Activated T-cell treated with anti-CD3 and anti-CD28 coated beads, Interleukin-2, amount 50 U/mL, for 24 hours (primary cell): ENCODE measurements around the gene LRMDA.

Experiments
- DNase-seq: peaks from one replicate; pipeline ENCODE4 v3.0.0-alpha.2; 2020
- H3K27ac Mint-ChIP-seq: 2 replicates; pipeline ENCODE4 v1.8.0; 2020; ENCODE audit warnings: mild to moderate bottlenecking, mixed read lengths
- H3K27me3 Mint-ChIP-seq: 2 replicates; pipeline ENCODE4 v1.8.0; 2020; ENCODE audit warnings: mixed read lengths
- H3K36me3 Mint-ChIP-seq: 2 replicates; pipeline ENCODE4 v1.8.0; 2020; ENCODE audit warnings: low read depth, mixed read lengths
- H3K4me1 Mint-ChIP-seq: 2 replicates; pipeline ENCODE4 v1.8.0; 2020; ENCODE audit warnings: low read depth, mixed read lengths
- H3K4me3 Mint-ChIP-seq: 2 replicates; pipeline ENCODE4 v1.8.0; 2020; ENCODE audit warnings: mild to moderate bottlenecking, moderate library complexity, mixed read lengths
- H3K9me3 Mint-ChIP-seq: 2 replicates; pipeline ENCODE4 v1.8.0; 2020; ENCODE audit warnings: mixed read lengths

LRMDA gene

DNA sequence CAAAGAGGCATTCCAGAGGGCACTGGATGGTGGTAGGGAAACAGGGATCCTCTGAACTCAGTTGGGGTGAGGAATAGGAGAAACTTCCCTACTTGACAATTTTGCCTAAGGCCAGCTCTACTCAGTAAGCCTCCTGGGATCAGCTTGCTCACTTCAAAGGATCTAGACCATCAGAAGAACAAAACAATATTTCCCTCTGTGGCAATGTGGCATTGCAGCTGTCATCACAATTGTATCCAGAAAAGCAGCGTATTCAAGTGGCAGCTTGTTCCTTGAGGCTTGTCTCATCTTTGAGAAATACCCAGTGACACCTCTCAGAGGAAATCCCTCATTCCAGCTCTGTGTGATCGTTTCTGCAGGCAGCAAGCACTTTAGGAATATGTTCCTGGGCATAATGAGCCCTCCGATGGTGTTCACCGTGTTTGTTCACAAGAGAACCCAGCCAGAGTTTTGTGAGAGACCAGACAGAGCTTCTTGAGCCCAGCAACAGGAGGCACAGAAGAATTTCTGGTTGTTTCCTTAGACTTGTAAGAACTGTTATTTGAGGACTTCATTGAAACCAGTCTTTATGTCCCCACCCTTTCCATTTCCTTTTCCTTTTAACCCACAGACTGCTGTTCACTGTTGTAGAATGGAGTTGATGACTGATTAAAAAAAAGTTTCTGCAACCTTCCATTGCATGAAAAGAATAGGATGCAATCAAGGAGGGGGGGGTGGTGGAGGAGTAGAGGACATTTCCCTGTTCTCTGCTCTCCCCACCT is 747.3 kb downstream of the LRMDA start:
- H3K4me3 Mint-ChIP-seq: no peak overlapping the region
- H3K27me3 Mint-ChIP-seq: no peaks in the 10 kb centered on the region
- H3K4me1 Mint-ChIP-seq: peaks cover 13% of the 10 kb centered on the region
- H3K9me3 Mint-ChIP-seq: no peaks in the 10 kb centered on the region
- H3K36me3 Mint-ChIP-seq: no peaks in the 10 kb centered on the region
- H3K27ac Mint-ChIP-seq: no peak overlapping the region
- DNase-seq: no peak

DNA sequence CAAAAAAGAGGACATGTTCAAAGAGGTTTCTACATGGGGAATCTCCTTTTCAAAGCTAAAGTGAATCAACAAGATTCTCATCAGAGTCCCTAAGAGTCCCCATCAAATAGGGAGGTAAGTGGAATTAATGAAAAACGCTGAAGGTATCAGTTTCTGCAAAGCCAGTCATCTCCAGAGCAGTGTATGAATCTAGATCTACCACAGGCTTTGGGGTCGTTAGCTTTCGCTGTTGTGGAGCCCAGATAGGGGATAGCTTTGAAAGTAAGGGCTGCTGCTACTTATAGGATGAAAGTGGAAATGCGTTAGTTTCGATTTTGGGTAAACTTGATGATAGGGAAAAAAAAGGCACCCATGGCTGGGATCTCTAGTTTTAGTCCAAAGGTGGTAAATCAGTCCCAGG is 748.4 kb downstream of the LRMDA start:
- H3K4me3 Mint-ChIP-seq: no peak overlapping the region
- no peak for DNase-seq
- H3K9me3 Mint-ChIP-seq: no peaks in the 10 kb centered on the region
- no peaks in the 10 kb centered on the region for H3K36me3 Mint-ChIP-seq
- H3K27me3 Mint-ChIP-seq: no peaks in the 10 kb centered on the region
- H3K27ac Mint-ChIP-seq: no peak overlapping the region
- peaks cover 13% of the 10 kb centered on the region for H3K4me1 Mint-ChIP-seq

DNA sequence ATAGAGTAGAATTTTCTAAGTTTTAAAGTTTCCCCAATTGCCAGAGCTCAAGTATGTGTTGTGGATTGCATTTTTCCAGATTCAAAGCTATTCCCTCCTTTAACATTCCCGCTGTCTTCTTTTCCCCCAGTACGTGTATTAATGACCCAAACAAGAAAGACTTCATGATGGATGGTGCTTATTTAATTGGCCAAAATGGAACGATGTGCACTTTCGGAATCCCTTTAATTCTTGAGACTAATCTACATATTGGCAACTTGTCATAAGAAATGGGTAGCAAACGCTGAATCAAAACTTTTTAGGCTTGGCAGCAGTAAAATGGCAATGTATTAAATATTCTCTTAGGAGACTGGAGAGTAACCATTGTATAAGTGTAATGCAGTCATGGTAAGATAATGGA is 753.2 kb downstream of the LRMDA start:
- Mint-ChIP-seq H3K36me3 (no peaks in the 10 kb centered on the region), H3K4me1 (peaks cover 3% of the 10 kb centered on the region), H3K27me3 (no peaks in the 10 kb centered on the region), H3K9me3 (no peaks in the 10 kb centered on the region), H3K4me3 (no peak overlapping the region), H3K27ac (no peak overlapping the region)
- no peak for DNase-seq

DNA sequence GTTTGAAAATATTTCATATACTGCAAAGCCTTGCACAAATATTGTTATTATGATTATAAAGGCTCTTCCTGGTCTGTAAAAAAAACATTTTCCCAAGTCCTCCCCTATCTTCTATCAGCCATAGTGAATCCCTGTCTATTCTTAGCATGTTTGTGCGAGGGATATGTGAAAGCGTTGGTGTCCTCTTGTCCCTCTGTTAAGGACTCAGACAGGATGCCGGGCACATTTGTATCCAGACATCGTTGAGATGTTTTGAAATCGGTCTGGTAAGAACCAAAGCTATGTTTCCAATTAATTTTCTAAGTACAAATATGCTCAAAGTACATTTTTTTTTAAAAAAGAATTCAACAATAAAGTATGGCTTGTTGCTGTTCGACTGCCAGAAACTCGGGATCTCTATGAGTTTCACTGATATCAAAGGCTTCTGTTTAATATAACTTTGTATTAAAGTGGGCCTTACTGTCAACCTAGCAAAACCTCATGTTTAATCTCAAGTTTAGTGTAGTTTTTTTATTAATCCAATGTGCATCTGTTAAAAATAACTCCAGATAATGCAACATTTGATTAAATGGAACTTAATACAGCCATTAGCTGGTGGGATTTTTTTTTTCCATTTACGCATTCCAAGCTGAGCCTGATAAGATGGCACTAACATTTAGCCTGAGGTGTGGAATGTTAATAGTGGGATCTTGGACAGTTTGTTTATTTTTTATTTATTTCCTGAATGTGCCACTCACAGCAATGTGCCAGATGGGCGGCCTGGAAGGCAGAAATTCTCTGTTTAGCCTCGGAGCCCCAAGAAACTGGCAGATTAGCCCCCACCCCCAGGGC is 754.3 kb downstream of the LRMDA start:
- H3K36me3 Mint-ChIP-seq: no peaks in the 10 kb centered on the region
- no peaks in the 10 kb centered on the region for H3K27me3 Mint-ChIP-seq
- no peaks in the 10 kb centered on the region for H3K9me3 Mint-ChIP-seq
- H3K4me1 Mint-ChIP-seq: no peaks in the 10 kb centered on the region
- no peak for DNase-seq
- no peak overlapping the region for H3K27ac Mint-ChIP-seq
- no peak overlapping the region for H3K4me3 Mint-ChIP-seq

DNA sequence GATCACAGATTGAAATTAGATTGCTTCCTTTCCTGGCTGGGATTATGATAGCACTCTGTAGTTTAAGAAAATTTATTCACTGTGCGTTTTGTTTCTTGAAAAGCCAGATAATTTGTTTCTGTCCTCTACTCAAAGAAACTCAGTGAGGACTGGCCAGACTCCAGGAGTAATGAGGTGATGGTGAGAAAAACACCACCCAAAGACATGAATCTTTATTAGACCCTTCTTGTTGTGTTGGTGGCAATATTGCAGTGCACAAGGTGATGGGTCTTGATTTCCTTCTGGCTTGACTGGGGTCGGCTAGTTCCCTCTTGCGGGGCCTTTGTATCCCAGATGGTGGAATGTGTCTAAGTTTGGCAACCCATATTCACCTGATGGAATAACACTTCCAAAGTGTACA is 756.8 kb downstream of the LRMDA start:
- no peak overlapping the region for H3K4me3 Mint-ChIP-seq
- no peaks in the 10 kb centered on the region for H3K36me3 Mint-ChIP-seq
- no peaks in the 10 kb centered on the region for H3K27me3 Mint-ChIP-seq
- no peak for DNase-seq
- no peaks in the 10 kb centered on the region for H3K4me1 Mint-ChIP-seq
- H3K27ac Mint-ChIP-seq: no peak overlapping the region
- H3K9me3 Mint-ChIP-seq: no peaks in the 10 kb centered on the region

DNA sequence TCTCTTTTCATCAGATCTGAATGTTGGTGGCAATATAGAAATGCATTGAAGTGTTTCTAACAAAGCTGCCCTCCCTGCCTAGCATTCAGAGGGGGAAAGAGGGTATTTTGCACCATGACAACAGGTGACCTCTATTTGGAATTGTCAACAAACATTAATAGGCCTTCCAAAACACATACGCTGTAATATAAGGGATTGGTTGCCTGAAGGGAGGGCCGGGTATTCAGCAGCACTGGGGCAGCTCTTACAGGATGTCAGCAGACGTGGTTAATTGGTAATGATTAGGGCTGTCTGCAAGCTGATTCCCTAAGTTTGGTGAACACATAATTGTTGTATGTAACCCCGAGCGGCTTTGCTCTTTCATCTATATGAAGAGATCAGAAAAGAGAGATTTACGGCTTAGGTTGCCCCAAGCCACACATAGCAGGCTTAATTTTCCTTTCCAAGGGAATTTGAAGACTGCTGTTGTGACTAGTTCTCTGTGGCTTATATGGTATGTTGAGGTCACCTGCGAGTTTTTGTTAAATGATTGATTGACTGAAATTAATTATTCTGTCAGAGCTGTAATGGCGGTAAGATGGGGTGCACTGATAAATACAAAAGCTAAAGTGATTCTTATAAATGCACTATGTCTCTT is 759.3 kb downstream of the LRMDA start:
- Mint-ChIP-seq H3K27me3 (no peaks in the 10 kb centered on the region), H3K27ac (no peak overlapping the region), H3K4me3 (no peak overlapping the region), H3K4me1 (peaks cover under 1% of the 10 kb centered on the region), H3K9me3 (no peaks in the 10 kb centered on the region), H3K36me3 (no peaks in the 10 kb centered on the region)
- no peak for DNase-seq

DNA sequence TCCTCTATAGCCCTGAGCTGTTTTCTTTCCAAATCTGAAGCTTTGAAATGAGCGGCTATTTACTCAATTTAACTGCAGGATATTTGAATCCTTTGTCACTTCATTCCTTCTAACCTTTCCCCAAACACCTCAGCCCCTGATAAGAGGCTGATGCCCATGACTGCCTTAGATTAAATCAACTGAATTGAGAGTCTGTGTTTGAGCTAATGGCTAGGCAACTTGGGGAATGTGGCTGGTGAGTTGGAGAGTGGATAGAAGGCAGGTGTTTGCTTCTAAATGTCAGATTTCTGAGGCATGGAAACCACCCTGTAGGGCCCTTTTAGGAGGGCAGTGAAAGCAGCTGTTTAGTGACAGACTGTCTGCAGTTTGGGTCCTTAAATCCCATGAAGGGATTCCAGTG is 759.9 kb downstream of the LRMDA start:
- H3K4me1 Mint-ChIP-seq: peaks cover 3% of the 10 kb centered on the region
- H3K4me3 Mint-ChIP-seq: no peak overlapping the region
- no peaks in the 10 kb centered on the region for H3K9me3 Mint-ChIP-seq
- no peaks in the 10 kb centered on the region for H3K27me3 Mint-ChIP-seq
- H3K27ac Mint-ChIP-seq: no peak overlapping the region
- no peak for DNase-seq
- no peaks in the 10 kb centered on the region for H3K36me3 Mint-ChIP-seq

DNA sequence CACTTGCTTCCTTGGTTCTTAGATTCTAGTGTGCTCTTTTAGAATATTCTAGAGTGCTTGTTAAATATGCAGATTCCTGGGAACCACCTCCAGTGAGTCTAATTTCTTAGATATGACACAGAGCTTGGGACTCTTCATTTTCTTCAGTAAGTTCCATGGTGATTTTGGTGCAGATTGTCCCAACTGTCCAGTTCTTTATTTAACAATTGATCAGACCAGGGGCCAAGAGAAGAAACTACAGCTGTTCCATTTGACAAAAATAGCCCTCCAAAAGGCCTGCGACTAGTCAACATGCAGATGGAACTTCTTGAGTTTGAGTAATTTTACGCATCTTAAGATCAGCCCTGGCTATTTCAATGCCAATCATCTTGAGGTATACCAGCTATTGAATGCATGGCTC is 760.7 kb downstream of the LRMDA start:
- no peak overlapping the region for H3K4me3 Mint-ChIP-seq
- no peak for DNase-seq
- H3K36me3 Mint-ChIP-seq: no peaks in the 10 kb centered on the region
- no peaks in the 10 kb centered on the region for H3K9me3 Mint-ChIP-seq
- no peak overlapping the region for H3K27ac Mint-ChIP-seq
- H3K4me1 Mint-ChIP-seq: peaks cover 3% of the 10 kb centered on the region
- no peaks in the 10 kb centered on the region for H3K27me3 Mint-ChIP-seq

DNA sequence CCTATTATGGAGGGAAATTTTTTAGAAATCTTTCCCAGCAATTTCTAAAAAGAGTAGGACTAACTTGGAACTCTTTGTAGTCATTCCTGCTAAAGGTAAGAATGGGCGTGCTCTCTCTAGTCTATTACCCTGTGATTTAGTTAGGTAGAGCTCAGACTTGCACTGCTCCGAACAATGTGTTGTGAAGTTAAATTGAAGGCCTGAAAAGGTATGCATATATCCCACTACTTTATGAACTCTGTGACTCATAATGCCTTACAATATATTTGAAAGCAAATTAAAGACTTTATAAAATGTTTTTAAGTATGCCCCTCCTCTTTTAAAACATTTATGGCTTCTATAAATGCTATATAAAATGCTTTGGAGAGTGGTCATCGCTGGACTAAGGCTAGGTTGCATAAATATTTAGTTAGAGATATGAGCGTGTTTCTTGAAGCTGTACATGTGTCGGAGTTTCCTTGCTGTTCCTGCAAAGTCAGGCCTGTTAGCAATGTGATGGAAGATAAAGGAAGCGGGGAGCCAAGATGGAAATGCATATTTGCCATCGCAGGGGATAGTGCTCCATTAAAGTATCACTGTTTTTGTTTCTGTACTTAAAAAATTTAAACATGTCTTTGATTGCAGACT is 761.4 kb downstream of the LRMDA start:
- no peak overlapping the region for H3K27ac Mint-ChIP-seq
- H3K27me3 Mint-ChIP-seq: no peaks in the 10 kb centered on the region
- H3K4me1 Mint-ChIP-seq: peaks cover 3% of the 10 kb centered on the region

DNA sequence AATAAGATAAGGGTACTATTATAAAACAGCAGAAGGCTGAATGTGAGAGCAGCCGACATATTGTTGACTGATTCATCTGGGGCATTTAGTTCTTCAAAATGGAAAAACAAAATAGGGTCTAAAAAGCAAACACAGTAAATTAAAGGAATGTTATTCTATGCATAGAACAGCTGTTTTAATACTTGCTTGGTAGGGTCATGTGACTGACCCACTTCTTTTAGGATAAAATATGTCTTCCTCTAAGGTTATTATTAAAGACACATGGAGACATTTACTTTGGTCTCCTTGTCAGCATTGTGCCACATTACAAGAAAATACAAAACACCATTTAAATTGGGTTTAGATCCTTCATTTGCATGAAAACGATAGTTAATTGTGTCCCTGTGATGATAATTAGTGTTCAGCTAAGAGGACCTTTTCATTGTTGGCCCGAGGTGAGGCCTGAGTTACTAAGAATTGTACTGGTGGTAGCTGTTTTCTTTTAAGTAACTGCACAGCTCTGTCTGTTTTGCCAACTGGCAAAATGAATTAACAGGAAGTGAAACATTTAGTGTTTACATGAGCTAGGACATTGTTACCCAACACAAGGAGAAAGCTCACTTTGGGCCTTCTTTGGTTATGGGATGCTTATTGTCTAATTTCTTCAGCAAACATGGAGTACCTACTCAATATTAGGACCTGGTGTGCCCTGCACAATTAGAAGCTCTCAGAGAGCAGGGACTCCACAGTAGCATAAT is 764.4 kb downstream of the LRMDA start:
- H3K36me3 Mint-ChIP-seq: no peaks in the 10 kb centered on the region
- no peaks in the 10 kb centered on the region for H3K27me3 Mint-ChIP-seq
- H3K4me1 Mint-ChIP-seq: peaks cover 3% of the 10 kb centered on the region
- no peaks in the 10 kb centered on the region for H3K9me3 Mint-ChIP-seq
- H3K4me3 Mint-ChIP-seq: no peak overlapping the region
- no peak overlapping the region for H3K27ac Mint-ChIP-seq
- DNase-seq: no peak

More for the DNA sequence above, 761.4 kb downstream of the LRMDA start:
- Mint-ChIP-seq H3K4me3 (no peak overlapping the region), H3K9me3 (no peaks in the 10 kb centered on the region), H3K36me3 (no peaks in the 10 kb centered on the region)
- DNase-seq: no peak

DNA sequence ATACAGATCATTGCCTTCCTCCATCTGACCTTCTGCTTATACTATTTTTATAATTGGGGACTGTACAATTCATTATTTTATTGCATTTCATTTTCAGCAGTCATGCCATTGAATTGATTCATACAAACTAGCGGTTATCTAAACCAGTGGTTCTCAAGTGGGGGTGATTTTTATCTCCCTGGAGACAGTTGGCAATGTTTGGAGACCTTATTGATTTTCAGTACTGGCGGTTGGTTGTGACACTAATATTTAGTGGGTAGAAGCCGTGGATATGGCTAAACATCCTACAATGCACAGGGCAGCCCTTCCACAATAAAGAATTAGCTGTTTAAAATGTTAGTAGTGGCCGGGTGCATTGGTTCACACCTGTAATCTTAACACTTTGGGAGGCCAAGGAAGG is 765.9 kb downstream of the LRMDA start:
- H3K9me3 Mint-ChIP-seq: no peaks in the 10 kb centered on the region
- no peaks in the 10 kb centered on the region for H3K27me3 Mint-ChIP-seq
- H3K4me3 Mint-ChIP-seq: no peak overlapping the region
- peaks cover 3% of the 10 kb centered on the region for H3K4me1 Mint-ChIP-seq
- H3K27ac Mint-ChIP-seq: no peak overlapping the region
- DNase-seq: no peak
- no peaks in the 10 kb centered on the region for H3K36me3 Mint-ChIP-seq

DNA sequence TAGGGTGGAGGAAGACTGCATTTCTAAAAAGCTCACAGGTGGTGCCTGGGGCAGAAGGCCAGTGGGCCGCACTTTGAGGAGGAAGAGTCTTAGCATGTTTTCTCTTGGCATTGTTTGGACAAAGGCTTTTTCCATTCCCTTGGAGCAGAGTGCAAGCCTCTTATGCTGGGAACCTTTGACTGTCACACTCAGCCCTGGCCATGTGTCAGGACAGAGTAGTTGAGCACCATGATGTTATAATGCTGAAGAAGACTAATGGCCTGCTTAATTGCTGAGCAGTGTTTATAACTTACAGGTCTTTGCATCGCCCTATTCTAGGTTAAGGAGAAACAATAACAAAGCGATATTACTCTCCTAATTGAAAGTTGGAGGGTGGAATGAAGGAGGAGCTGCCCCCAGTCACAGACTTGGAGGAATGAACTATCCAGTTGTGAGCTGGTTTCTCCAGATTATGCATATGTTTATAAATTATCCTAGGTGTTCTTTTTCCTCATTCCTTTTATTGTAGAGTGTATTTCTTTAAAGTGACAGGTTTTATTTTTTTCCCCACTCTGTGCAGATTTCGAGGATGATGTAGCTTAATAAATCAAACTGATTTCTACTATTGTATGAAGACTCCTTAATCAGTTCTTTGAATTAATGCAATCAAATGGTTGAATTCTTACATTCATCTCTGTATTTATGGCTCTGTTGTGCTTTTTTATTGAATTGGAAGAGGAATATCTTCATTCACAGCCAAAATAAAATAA is 767.0 kb downstream of the LRMDA start:
- Mint-ChIP-seq H3K4me1 (peaks cover 3% of the 10 kb centered on the region), H3K4me3 (no peak overlapping the region), H3K27me3 (no peaks in the 10 kb centered on the region), H3K9me3 (no peaks in the 10 kb centered on the region), H3K27ac (no peak overlapping the region), H3K36me3 (no peaks in the 10 kb centered on the region)
- DNase-seq: no peak

DNA sequence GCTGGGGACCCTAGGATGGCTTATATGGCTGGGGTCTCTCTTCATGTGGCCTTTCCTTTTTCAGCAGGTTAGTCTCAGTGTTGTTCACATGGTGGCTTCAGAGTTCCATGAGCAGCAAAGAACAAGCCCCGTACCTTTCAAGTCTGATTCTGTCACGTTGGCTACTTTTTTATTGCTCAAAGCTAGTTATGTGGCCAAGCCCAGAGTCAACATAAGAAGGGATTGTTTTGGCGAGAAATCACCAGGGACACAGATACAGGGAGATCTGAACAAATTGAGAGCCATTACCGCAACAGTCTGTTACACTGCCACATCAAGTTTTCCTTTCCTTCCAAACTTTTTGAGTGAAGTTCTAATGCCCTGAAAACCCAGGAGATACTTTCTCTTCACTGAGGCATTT is 770.5 kb downstream of the LRMDA start:
- DNase-seq: no peak
- H3K27ac Mint-ChIP-seq: no peak overlapping the region
- H3K27me3 Mint-ChIP-seq: no peaks in the 10 kb centered on the region
- H3K4me1 Mint-ChIP-seq: no peaks in the 10 kb centered on the region
- H3K4me3 Mint-ChIP-seq: no peak overlapping the region
- no peaks in the 10 kb centered on the region for H3K36me3 Mint-ChIP-seq
- no peaks in the 10 kb centered on the region for H3K9me3 Mint-ChIP-seq
